GM12878 (cell line): ENCODE measurements around the gene CCDC149. TPM values are rescaled to one million over a fixed set of nuclear protein-coding genes. Genes with fewer than 3 reads are reported as not detected.

Experiments
- ATAC-seq: fragments of 200-7000 bp; cut with Tn5 transposase; 3 replicates; pipeline ENCODE4 v1.9.1; 2020; ENCODE audit warnings: mild to moderate bottlenecking, moderate library complexity
- BruUV-seq: library from RNA; stranded (reverse); fragments of 400-500 nt; replicated peaks from 2 replicates; lab custom pipeline; 2021; lab: Mats Ljungman, UMichigan
- CTCF ChIA-PET: fragments of 300-600 bp; sonication (Branson Sonifier 250); formaldehyde crosslinking; extraction: SDS; loops from one replicate; lab custom pipeline; 2021; ENCODE audit warnings: inconsistent platforms; lab: Yijun Ruan, JAX
- POLR2A ChIA-PET: fragments of 350-600 bp; formaldehyde crosslinking; extraction: SDS; loops from one replicate; lab custom pipeline; 2021; ENCODE audit warnings: inconsistent platforms; lab: Charles Lee
- RAD21 ChIA-PET: fragments of 300-600 bp; sonication (Branson Sonifier 250); formaldehyde crosslinking; loops from one replicate; lab custom pipeline; 2023; ENCODE audit warnings: antibody characterized with exemption; ENCODE audit not compliant: unreplicated experiment; lab: Charles Lee
- SMC1A ChIA-PET: fragments of 300-600 bp; sonication (Branson Sonifier 250); formaldehyde crosslinking; loops from one replicate; lab custom pipeline; 2023; ENCODE audit not compliant: unreplicated experiment, uncharacterized antibody; lab: Charles Lee
- DNase-seq: peaks from one replicate; pipeline ENCODE4 v3.0.0-alpha.2; 2011; ENCODE audit warnings: low read depth, low spot score
- FAIRE-seq: peaks from 3 replicates; lab custom pipeline; 2011; peaks lifted over from hg19 to GRCh38; lab: Jason Lieb, UNC
- H2AFZ ChIP-seq: 2 replicates; pipeline ENCODE4 v1.6.0; 2011; ENCODE audit warnings: low read depth, low read length, control low read depth; ENCODE audit not compliant: control insufficient read depth
- H3K27ac ChIP-seq: 2 replicates; pipeline ENCODE4 v1.5.1; 2011; ENCODE audit warnings: control low read depth; ENCODE audit not compliant: control insufficient read depth, insufficient read depth
- H3K27me3 ChIP-seq, 2 experiments: replicated peaks in 1 of 2; 2 replicates each; pipeline versions ENCODE4 v1.6.0 to v1.6.1; 2011; ENCODE audit warnings: low read length in 1 of 2; ENCODE audit not compliant: control insufficient read depth in 2 of 2, insufficient read depth in 2 of 2
- H3K36me3 ChIP-seq, 2 experiments: 2 replicates each; pipeline ENCODE4 v1.5.1; 2011; ENCODE audit warnings: low read length in 1 of 2; ENCODE audit not compliant: control insufficient read depth in 2 of 2, insufficient read depth in 2 of 2
- H3K4me1 ChIP-seq: 2 replicates; pipeline ENCODE4 v1.6.1; 2011; ENCODE audit warnings: mild to moderate bottlenecking, low read length, moderate library complexity, mixed read lengths; ENCODE audit not compliant: control insufficient read depth, insufficient read depth
- H3K4me2 ChIP-seq: 2 replicates; pipeline ENCODE4 v1.6.0; 2011; ENCODE audit warnings: control low read depth; ENCODE audit not compliant: control insufficient read depth, insufficient read depth
- H3K4me3 ChIP-seq: fragments of 200-600 bp; sonication (generic); 2 replicates; pipeline ENCODE4 v1.5.1; 2016
- H3K79me2 ChIP-seq: 2 replicates; pipeline ENCODE4 v1.6.0; 2011; ENCODE audit warnings: low read length; ENCODE audit not compliant: control insufficient read depth, insufficient read depth
- H3K9ac ChIP-seq: 2 replicates; pipeline ENCODE4 v1.8.0; 2011; ENCODE audit warnings: low read length, control low read depth, mixed read lengths; ENCODE audit not compliant: control insufficient read depth, insufficient read depth
- H3K9me3 ChIP-seq: replicated peaks from 3 replicates; pipeline ENCODE4 v1.5.1; 2011; ENCODE audit warnings: mild to moderate bottlenecking, low read length; ENCODE audit not compliant: control insufficient read depth, insufficient read depth
- H4K20me1 ChIP-seq: 2 replicates; pipeline ENCODE4 v1.6.0; 2011; ENCODE audit not compliant: control insufficient read depth, insufficient read depth
- BMI1 ChIP-seq: fragments of 450-650 bp; IDR thresholded peaks from 2 replicates; pipeline ENCODE4 v1.6.1; 2016; ENCODE audit warnings: mild to moderate bottlenecking, moderate library complexity, borderline replicate concordance
- MYB ChIP-seq: fragments of 150-350 bp; IDR thresholded peaks from 2 replicates; pipeline ENCODE4 v1.6.1; 2014; ENCODE audit warnings: mild to moderate bottlenecking, low read depth, low read length, borderline replicate concordance
- NR2F1 ChIP-seq: fragments of 450-650 bp; conservative IDR thresholded peaks from 2 replicates; pipeline ENCODE4 v1.6.1; 2017; ENCODE audit warnings: mild to moderate bottlenecking
- PAX5 ChIP-seq: IDR thresholded peaks from 2 replicates; pipeline ENCODE4 v1.6.1; 2011; ENCODE audit warnings: low read depth, low read length, borderline replicate concordance
- POLR2A ChIP-seq: IDR thresholded peaks from 2 replicates; pipeline ENCODE4 v1.6.1; 2011; ENCODE audit warnings: low read depth, mild to moderate bottlenecking, low read length
- POU2F2 ChIP-seq: IDR thresholded peaks from 3 replicates; pipeline ENCODE4 v1.6.1; 2011; ENCODE audit warnings: low read depth, mild to moderate bottlenecking, low read length, borderline replicate concordance
- WRNIP1 ChIP-seq: IDR thresholded peaks from 2 replicates; pipeline ENCODE4 v1.6.1; 2011; ENCODE audit warnings: low read depth, low read length, improper control_type of control experiment, borderline replicate concordance
- YBX1 ChIP-seq: fragments of 450-650 bp; IDR thresholded peaks from 2 replicates; pipeline ENCODE4 v1.6.1; 2016; ENCODE audit warnings: antibody characterized with exemption
- ZNF24 ChIP-seq: fragments of 450-650 bp; IDR thresholded peaks from 2 replicates; pipeline ENCODE4 v1.6.1; 2017; ENCODE audit warnings: antibody characterized with exemption, mild to moderate bottlenecking
- ZNF384 ChIP-seq: IDR thresholded peaks from 2 replicates; pipeline ENCODE4 v1.6.1; 2012; ENCODE audit warnings: low read depth, mild to moderate bottlenecking, low read length, improper control_type of control experiment, borderline replicate concordance
- ZSCAN29 ChIP-seq: fragments of 450-650 bp; IDR thresholded peaks from 2 replicates; pipeline ENCODE4 v1.6.1; 2017; ENCODE audit warnings: mild to moderate bottlenecking, moderate library complexity
- WGBS: methylation state at CpG from one replicate; pipeline ENCODE4 v1.1.6; 2016; ENCODE audit warnings: low lambda C conversion rate; ENCODE audit not compliant: insufficient replicate concordance, insufficient coverage; ENCODE audit errors: missing lambda C conversion rate; 5-methylcytosine and 5-hydroxymethylcytosine counted together
- in situ Hi-C: fragments of 300-500 bp; cut with MboI; formaldehyde crosslinking; loops from 9 replicates; pipeline ENCODE4 v1.14.3; 2018; ENCODE audit warnings: mixed read lengths
- intact Hi-C: fragments of 100-400 bp; cut with micrococcal nuclease; formaldehyde crosslinking; loops from one replicate; pipeline ENCODE4 v1.14.2; 2022; ENCODE audit not compliant: unreplicated experiment
- polyA plus RNA-seq, 11 experiments: library from polyadenylated mRNA; depleted of rRNA in 4 of 11; unstranded in 6 of 11; stranded (reverse) in 5 of 11; fragments of >200 nt; fragmentation: Nextera tagmentation in 4 of 11; fragmentation: Illumina TruSeq in 1 of 11; extraction: Ambion mirVana in 4 of 11; extraction: Trizol in 1 of 11; gene quantifications; 1 replicate in 1 of 11; 2 replicates in 10 of 11; pipeline versions ENCODE4 v1.2.1 to v1.2.3, GENCODE V29; 2011 to 2016; ENCODE audit warnings: inconsistent platforms in 2 of 11, missing spikeins in 2 of 11, low read depth in 1 of 11
- total RNA-seq, 4 experiments: library from RNA; depleted of rRNA in 3 of 4; stranded (reverse); fragments of >200 nt in 3 of 4; fragmentation: Illumina TruSeq in 1 of 4; extraction: Trizol in 1 of 4; gene quantifications; 2 replicates each; pipeline versions ENCODE4 v1.2.1 to v1.2.3, GENCODE V29; 2013 to 2021
- TF ChIP-seq, protein P1 (sequence below): IDR thresholded peaks from 2 replicates; pipeline ENCODE4 v1.6.1; 2011; ENCODE audit warnings: mild to moderate bottlenecking, low read depth, low read length, moderate library complexity; ENCODE audit not compliant: insufficient replicate concordance
- TF ChIP-seq, protein P2 (sequence below): IDR thresholded peaks from 2 replicates; pipeline ENCODE4 v1.6.1; 2011; ENCODE audit warnings: low read depth, mild to moderate bottlenecking, low read length, moderate library complexity, borderline replicate concordance; ENCODE audit errors: extremely low read depth
- TF ChIP-seq, protein P3 (sequence below): IDR thresholded peaks from 2 replicates; pipeline ENCODE4 v1.6.1; 2012; ENCODE audit warnings: low read length, inconsistent platforms
- TF ChIP-seq, protein P4 (sequence below): fragments of 450-650 bp; formaldehyde crosslinking; IDR thresholded peaks from 2 replicates; pipeline ENCODE4 v1.4.0; 2022; ENCODE audit warnings: mild to moderate bottlenecking, moderate library complexity
- TF ChIP-seq, protein P5 (sequence below): fragments of 450-650 bp; IDR thresholded peaks from 2 replicates; pipeline ENCODE4 v1.6.1; 2017; ENCODE audit warnings: low read depth, mild to moderate bottlenecking, moderate library complexity

CCDC149 gene
- total and polyA plus RNA-seq, 10 of the 15 experiments (the other 5 are each of a cell fraction or from before 2014, with no cell fraction given): 0.03 to 0.04 (median 0.04) TPM; not detected in 7

DNA sequence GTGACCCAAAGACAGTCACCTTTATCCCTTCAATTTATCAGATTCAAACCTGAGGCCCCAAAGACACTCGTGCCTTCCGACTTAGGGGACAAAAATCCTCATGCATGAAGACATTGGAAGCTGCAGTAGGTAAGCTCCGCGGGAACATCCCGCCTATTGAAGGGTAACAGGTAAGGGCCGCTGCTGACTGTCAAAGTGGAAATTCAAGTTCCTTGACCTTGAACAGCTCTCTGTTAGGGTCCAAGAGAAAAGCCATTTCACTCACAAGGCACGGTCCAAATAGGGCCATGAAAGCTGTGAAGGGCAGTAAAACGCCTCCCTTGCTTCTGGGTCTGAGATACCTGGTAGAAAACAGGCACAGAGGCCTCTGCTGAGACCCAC lies 34.2 kb downstream of the CCDC149 start:
- DNase-seq: no peak
- no peaks in the 10 kb centered on the region for H3K9me3 ChIP-seq
- 50% methylated on average over 8 of the region's 8 CpGs for WGBS
- H3K4me3 ChIP-seq: no peak overlapping the region
- ChIA-PET POLR2A (interaction anchor here (0.6 kb wide), 1 partner anchor 208 kb away, joined by 6 read pairs; no protein-coding TSS in a partner anchor), SMC1A (no interaction called here), CTCF (no interaction called here), RAD21 (no interaction called here)
- no peak for ATAC-seq
- no peak overlapping the region for H3K4me2 ChIP-seq
- no peaks in the 10 kb centered on the region for H3K4me1 ChIP-seq
- intact Hi-C loops: no loop called here
- H3K36me3 ChIP-seq: no peaks in the 10 kb centered on the region
- FAIRE-seq: no peak
- BruUV-seq: no TSS peak
- H4K20me1 ChIP-seq: no peaks in the 10 kb centered on the region
- H3K27me3 ChIP-seq: no peaks in the 10 kb centered on the region; a peak in 1 of 4 replicates
- no peaks in the 10 kb centered on the region for H3K79me2 ChIP-seq
- no peak overlapping the region for H3K27ac ChIP-seq
- in situ Hi-C loops: no loop called here
- no peak overlapping the region for H2AFZ ChIP-seq
- no peak overlapping the region for H3K9ac ChIP-seq
- TF ChIP-seq, protein P1, sequence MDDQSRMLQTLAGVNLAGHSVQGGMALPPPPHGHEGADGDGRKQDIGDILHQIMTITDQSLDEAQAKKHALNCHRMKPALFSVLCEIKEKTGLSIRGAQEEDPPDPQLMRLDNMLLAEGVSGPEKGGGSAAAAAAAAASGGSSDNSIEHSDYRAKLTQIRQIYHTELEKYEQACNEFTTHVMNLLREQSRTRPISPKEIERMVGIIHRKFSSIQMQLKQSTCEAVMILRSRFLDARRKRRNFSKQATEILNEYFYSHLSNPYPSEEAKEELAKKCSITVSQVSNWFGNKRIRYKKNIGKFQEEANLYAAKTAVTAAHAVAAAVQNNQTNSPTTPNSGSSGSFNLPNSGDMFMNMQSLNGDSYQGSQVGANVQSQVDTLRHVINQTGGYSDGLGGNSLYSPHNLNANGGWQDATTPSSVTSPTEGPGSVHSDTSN: no peak
- TF ChIP-seq ZNF384: no peak
- TF ChIP-seq, protein P2, sequence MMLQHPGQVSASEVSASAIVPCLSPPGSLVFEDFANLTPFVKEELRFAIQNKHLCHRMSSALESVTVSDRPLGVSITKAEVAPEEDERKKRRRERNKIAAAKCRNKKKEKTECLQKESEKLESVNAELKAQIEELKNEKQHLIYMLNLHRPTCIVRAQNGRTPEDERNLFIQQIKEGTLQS: no peak
- no peak for TF ChIP-seq YBX1
- no peak for TF ChIP-seq WRNIP1
- no peak for TF ChIP-seq POU2F2
- TF ChIP-seq PAX5: no peak
- no peak for TF ChIP-seq NR2F1
- TF ChIP-seq, protein P3, sequence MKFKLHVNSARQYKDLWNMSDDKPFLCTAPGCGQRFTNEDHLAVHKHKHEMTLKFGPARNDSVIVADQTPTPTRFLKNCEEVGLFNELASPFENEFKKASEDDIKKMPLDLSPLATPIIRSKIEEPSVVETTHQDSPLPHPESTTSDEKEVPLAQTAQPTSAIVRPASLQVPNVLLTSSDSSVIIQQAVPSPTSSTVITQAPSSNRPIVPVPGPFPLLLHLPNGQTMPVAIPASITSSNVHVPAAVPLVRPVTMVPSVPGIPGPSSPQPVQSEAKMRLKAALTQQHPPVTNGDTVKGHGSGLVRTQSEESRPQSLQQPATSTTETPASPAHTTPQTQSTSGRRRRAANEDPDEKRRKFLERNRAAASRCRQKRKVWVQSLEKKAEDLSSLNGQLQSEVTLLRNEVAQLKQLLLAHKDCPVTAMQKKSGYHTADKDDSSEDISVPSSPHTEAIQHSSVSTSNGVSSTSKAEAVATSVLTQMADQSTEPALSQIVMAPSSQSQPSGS: no peak
- no peak for TF ChIP-seq ZSCAN29
- TF ChIP-seq BMI1: no peak
- TF ChIP-seq, protein P4, sequence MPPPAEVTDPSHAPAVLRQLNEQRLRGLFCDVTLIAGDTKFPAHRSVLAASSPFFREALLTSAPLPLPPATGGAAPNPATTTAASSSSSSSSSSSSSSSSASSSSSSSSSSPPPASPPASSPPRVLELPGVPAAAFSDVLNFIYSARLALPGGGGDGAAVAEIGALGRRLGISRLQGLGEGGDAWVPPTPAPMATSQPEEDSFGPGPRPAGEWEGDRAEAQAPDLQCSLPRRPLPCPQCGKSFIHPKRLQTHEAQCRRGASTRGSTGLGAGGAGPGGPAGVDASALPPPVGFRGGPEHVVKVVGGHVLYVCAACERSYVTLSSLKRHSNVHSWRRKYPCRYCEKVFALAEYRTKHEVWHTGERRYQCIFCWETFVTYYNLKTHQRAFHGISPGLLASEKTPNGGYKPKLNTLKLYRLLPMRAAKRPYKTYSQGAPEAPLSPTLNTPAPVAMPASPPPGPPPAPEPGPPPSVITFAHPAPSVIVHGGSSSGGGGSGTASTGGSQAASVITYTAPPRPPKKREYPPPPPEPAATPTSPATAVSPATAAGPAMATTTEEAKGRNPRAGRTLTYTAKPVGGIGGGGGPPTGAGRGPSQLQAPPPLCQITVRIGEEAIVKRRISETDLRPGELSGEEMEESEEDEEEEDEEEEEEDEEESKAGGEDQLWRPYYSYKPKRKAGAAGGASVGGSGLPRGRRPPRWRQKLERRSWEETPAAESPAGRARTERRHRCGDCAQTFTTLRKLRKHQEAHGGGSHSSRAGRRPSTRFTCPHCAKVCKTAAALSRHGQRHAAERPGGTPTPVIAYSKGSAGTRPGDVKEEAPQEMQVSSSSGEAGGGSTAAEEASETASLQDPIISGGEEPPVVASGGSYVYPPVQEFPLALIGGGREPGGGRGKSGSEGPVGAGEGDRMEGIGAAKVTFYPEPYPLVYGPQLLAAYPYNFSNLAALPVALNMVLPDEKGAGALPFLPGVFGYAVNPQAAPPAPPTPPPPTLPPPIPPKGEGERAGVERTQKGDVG (CRISPR knock-in tag): no peak
- no peak for TF ChIP-seq ZNF24
- no peak for TF ChIP-seq MYB
- TF ChIP-seq, protein P5, sequence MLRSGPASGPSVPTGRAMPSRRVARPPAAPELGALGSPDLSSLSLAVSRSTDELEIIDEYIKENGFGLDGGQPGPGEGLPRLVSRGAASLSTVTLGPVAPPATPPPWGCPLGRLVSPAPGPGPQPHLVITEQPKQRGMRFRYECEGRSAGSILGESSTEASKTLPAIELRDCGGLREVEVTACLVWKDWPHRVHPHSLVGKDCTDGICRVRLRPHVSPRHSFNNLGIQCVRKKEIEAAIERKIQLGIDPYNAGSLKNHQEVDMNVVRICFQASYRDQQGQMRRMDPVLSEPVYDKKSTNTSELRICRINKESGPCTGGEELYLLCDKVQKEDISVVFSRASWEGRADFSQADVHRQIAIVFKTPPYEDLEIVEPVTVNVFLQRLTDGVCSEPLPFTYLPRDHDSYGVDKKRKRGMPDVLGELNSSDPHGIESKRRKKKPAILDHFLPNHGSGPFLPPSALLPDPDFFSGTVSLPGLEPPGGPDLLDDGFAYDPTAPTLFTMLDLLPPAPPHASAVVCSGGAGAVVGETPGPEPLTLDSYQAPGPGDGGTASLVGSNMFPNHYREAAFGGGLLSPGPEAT: no peak
- no peak for TF ChIP-seq POLR2A
